Stimulated activated CD4-positive, alpha-beta T cell treated with anti-CD3 and anti-CD28 coated beads, Interleukin-1b, Interleukin-23, amount 100 ng/mL, for 24 hours (primary cell): Measurements from ENCODE around the gene PALB2.
"Not testable (repeated sequence)": the region's sequence is repeated elsewhere in the genome, so short reads cannot be mapped to it uniquely, and the experiment has no call there.

Source experiments
- DNase-seq, 4 experiments: peaks; one replicate each; pipeline ENCODE4 v3.0.0-alpha.2; 2020; ENCODE audit warnings: low read depth in 4 of 4, low spot score in 1 of 4

Gene PALB2

GRCh38 chr16:23584186-23585076 is 56.7 kb downstream of the PALB2 start:
- no peak for DNase-seq

- DNase-seq = not testable (repeated sequence)
Measured at GRCh38 chr16:23583271-23583670, 57.8 kb downstream of the PALB2 start.

- DNase-seq = no peak
Measured at GRCh38 chr16:23581764-23582163, 59.3 kb downstream of the PALB2 start.

GRCh38 chr16:23580391-23580790 is 60.7 kb downstream of the PALB2 start:
- DNase-seq = no peak

- DNase-seq = no peak
Measured at GRCh38 chr16:23579371-23579770, 61.7 kb downstream of the PALB2 start.

GRCh38 chr16:23578101-23578830 is 62.8 kb downstream of the PALB2 start:
- no peak for DNase-seq

GRCh38 chr16:23577493-23577892 is 63.6 kb downstream of the PALB2 start:
- DNase-seq = no peak

- no peak for DNase-seq
Measured at GRCh38 chr16:23575834-23576233, 65.3 kb downstream of the PALB2 start.

GRCh38 chr16:23573817-23574216 is 67.3 kb downstream of the PALB2 start:
- no peak for DNase-seq

GRCh38 chr16:23572394-23572793 is 68.7 kb downstream of the PALB2 start:
- no peak for DNase-seq

GRCh38 chr16:23571895-23572294 is 69.2 kb downstream of the PALB2 start:
- no peak for DNase-seq

GRCh38 chr16:23570992-23571632 is 70.0 kb downstream of the PALB2 start:
- no peak for DNase-seq

- DNase-seq = no peak
Measured at GRCh38 chr16:23567602-23568001, 73.5 kb downstream of the PALB2 start.

GRCh38 chr16:23566724-23567123 is 74.4 kb downstream of the PALB2 start:
- DNase-seq = no peak

- DNase-seq = no peak
Measured at GRCh38 chr16:23564575-23565363, 76.3 kb downstream of the PALB2 start.

- DNase-seq = no peak
Measured at GRCh38 chr16:23563186-23563585, 77.9 kb downstream of the PALB2 start.

- no peak for DNase-seq
Measured at GRCh38 chr16:23562505-23562904, 78.6 kb downstream of the PALB2 start.

GRCh38 chr16:23561586-23561985 is 79.5 kb downstream of the PALB2 start:
- no peak for DNase-seq

- DNase-seq = peak in 1 of 4 experiments; percentile 2
Measured at GRCh38 chr16:23557779-23558702, 83.1 kb downstream of the PALB2 start.
